ENCODE results near the gene ZCCHC4.

ZCCHC4 gene

GRCh38 chr4:25312496-25313200 is at the start of gene ZCCHC4:
Gene ZCCHC4, plus strand, starts transcription at chr4:25312774. Its CDS starts 36 bp downstream, at chr4:25312810.
- DNase-seq (ENCODE audit: low spot score): peak; percentile 92

GRCh38 chr4:25271866-25272265 is 40.7 kb upstream of the ZCCHC4 start:
- no peak for DNase-seq (ENCODE audit: low spot score)

- DNase-seq (ENCODE audit: low spot score): no peak
These were observed 32.4 kb upstream of the ZCCHC4 start for GRCh38 chr4:25280210-25280609.

GRCh38 chr4:25283948-25284347 is 28.6 kb upstream of the ZCCHC4 start:
- no peak for DNase-seq (ENCODE audit: low spot score)

- DNase-seq (ENCODE audit: low spot score): no peak
These were observed 28.1 kb upstream of the ZCCHC4 start for GRCh38 chr4:25284466-25284865.

- no peak for DNase-seq (ENCODE audit: low spot score)
These were observed 22.0 kb upstream of the ZCCHC4 start for GRCh38 chr4:25290490-25291067.

GRCh38 chr4:25291158-25291733 is 21.3 kb upstream of the ZCCHC4 start:
- no peak for DNase-seq (ENCODE audit: low spot score)

- DNase-seq (ENCODE audit: low spot score): no peak
These were observed 14.9 kb upstream of the ZCCHC4 start for GRCh38 chr4:25297528-25298242.

- peak; percentile 2 for DNase-seq (ENCODE audit: low spot score)
These were observed 12.9 kb upstream of the ZCCHC4 start for GRCh38 chr4:25299476-25300203.

GRCh38 chr4:25301471-25301870 is 11.1 kb upstream of the ZCCHC4 start:
- DNase-seq (ENCODE audit: low spot score): no peak

GRCh38 chr4:25302626-25303025 is 9.9 kb upstream of the ZCCHC4 start:
- DNase-seq (ENCODE audit: low spot score): no peak

GRCh38 chr4:25303578-25303977 is 9.0 kb upstream of the ZCCHC4 start:
- no peak for DNase-seq (ENCODE audit: low spot score)

- no peak for DNase-seq (ENCODE audit: low spot score)
These were observed 6.0 kb upstream of the ZCCHC4 start for GRCh38 chr4:25306518-25307057.

- no peak for DNase-seq (ENCODE audit: low spot score)
These were observed 5.0 kb upstream of the ZCCHC4 start for GRCh38 chr4:25307596-25307995.

GRCh38 chr4:25308306-25308705 is 4.3 kb upstream of the ZCCHC4 start:
- peak; percentile 69 for DNase-seq (ENCODE audit: low spot score)

GRCh38 chr4:25308761-25309160 is 3.8 kb upstream of the ZCCHC4 start:
- peak; percentile 38 for DNase-seq (ENCODE audit: low spot score)

GRCh38 chr4:25310066-25310802 is 2.3 kb upstream of the ZCCHC4 start:
- no peak for DNase-seq (ENCODE audit: low spot score)

GRCh38 chr4:25310803-25311166 is 1.8 kb upstream of the ZCCHC4 start:
- DNase-seq (ENCODE audit: low spot score): no peak

- DNase-seq (ENCODE audit: low spot score): peak; percentile 26
These were observed 774 bp downstream of the ZCCHC4 start for GRCh38 chr4:25313201-25313895.

- DNase-seq (ENCODE audit: low spot score): peak; percentile 54
These were observed 7.8 kb downstream of the ZCCHC4 start for GRCh38 chr4:25320336-25320735.

GRCh38 chr4:25320773-25321172 is 8.2 kb downstream of the ZCCHC4 start:
- peak; percentile 85 for DNase-seq (ENCODE audit: low spot score)
